GM12878 (cell line): ENCODE measurements around the gene CLDN9. TPM values are rescaled to one million over a fixed set of nuclear protein-coding genes. Genes with fewer than 3 reads are reported as not detected.
A peak's percentile ranks its signal among the peaks of the same experiment; 100 is the strongest.

ENCODE experiments used
- CBX5 ChIP-seq: sonication (generic); IDR thresholded peaks from 2 replicates; pipeline ENCODE4 v1.6.1; 2016; ENCODE audit warnings: low read depth, moderate library complexity, mild to moderate bottlenecking, inconsistent platforms
- CHD1 ChIP-seq: IDR thresholded peaks from 2 replicates; pipeline ENCODE4 v1.6.1; 2012; ENCODE audit warnings: low read depth, low read length, improper control_type of control experiment
- CREM ChIP-seq: IDR thresholded peaks from 2 replicates; pipeline ENCODE4 v1.6.1; 2014; ENCODE audit warnings: antibody characterized with exemption, low read depth
- ESRRA ChIP-seq: IDR thresholded peaks from 2 replicates; pipeline ENCODE4 v1.6.1; 2012; ENCODE audit warnings: mild to moderate bottlenecking, low read length, improper control_type of control experiment
- GATAD2B ChIP-seq: fragments of 450-650 bp; conservative IDR thresholded peaks from 2 replicates; pipeline ENCODE4 v1.6.1; 2017; ENCODE audit warnings: low read depth, mild to moderate bottlenecking, moderate library complexity
- HDGF ChIP-seq: fragments of 450-650 bp; IDR thresholded peaks from 2 replicates; pipeline ENCODE4 v1.6.1; 2016; ENCODE audit warnings: antibody characterized with exemption
- IKZF2 ChIP-seq, 2 experiments: fragments of 450-650 bp; IDR thresholded peaks; 2 replicates each; pipeline ENCODE4 v1.6.1; 2017; ENCODE audit warnings: mild to moderate bottlenecking in 2 of 2, moderate library complexity in 2 of 2
- JUNB ChIP-seq: IDR thresholded peaks from 2 replicates; pipeline ENCODE4 v1.6.1; 2016; ENCODE audit warnings: antibody characterized with exemption, mild to moderate bottlenecking
- MXI1 ChIP-seq: fragments of 150-350 bp; IDR thresholded peaks from 2 replicates; pipeline ENCODE4 v1.6.1; 2011; ENCODE audit warnings: low read depth, mild to moderate bottlenecking, inconsistent platforms, low read length, improper control_type of control experiment
- NR2F1 ChIP-seq: fragments of 450-650 bp; conservative IDR thresholded peaks from 2 replicates; pipeline ENCODE4 v1.6.1; 2017; ENCODE audit warnings: mild to moderate bottlenecking
- POLR2AphosphoS2 ChIP-seq: IDR thresholded peaks from 2 replicates; pipeline ENCODE4 v1.6.1; 2011; ENCODE audit warnings: low read depth, mild to moderate bottlenecking, low read length, improper control_type of control experiment, moderate library complexity
- RCOR1 ChIP-seq: conservative IDR thresholded peaks from 2 replicates; pipeline ENCODE4 v1.6.1; 2012; ENCODE audit warnings: low read depth, low read length, improper control_type of control experiment
- RUNX3 ChIP-seq: IDR thresholded peaks from 2 replicates; pipeline ENCODE4 v1.6.1; 2012; ENCODE audit warnings: low read length, inconsistent platforms
- SMC3 ChIP-seq: IDR thresholded peaks from 2 replicates; pipeline ENCODE4 v1.6.1; 2011; ENCODE audit warnings: low read length, improper control_type of control experiment, borderline replicate concordance
- SUPT20H ChIP-seq: IDR thresholded peaks from 2 replicates; pipeline ENCODE4 v1.6.1; 2011; ENCODE audit warnings: low read depth, mild to moderate bottlenecking, low read length, moderate library complexity, borderline replicate concordance; ENCODE audit not compliant: control insufficient read depth
- TAF1 ChIP-seq: IDR thresholded peaks from 2 replicates; pipeline ENCODE4 v1.6.1; 2011; ENCODE audit warnings: mild to moderate bottlenecking, low read depth, low read length, borderline replicate concordance
- WRNIP1 ChIP-seq: IDR thresholded peaks from 2 replicates; pipeline ENCODE4 v1.6.1; 2011; ENCODE audit warnings: low read depth, low read length, improper control_type of control experiment, borderline replicate concordance
- ZNF207 ChIP-seq: fragments of 450-650 bp; IDR thresholded peaks from 2 replicates; pipeline ENCODE4 v1.6.1; 2014; ENCODE audit warnings: antibody characterized with exemption, mild to moderate bottlenecking, borderline replicate concordance
- ZNF622 ChIP-seq: fragments of 450-650 bp; IDR thresholded peaks from 2 replicates; pipeline ENCODE4 v1.6.1; 2017; ENCODE audit warnings: mild to moderate bottlenecking, inconsistent platforms
- polyA plus RNA-seq, 11 experiments: library from polyadenylated mRNA; depleted of rRNA in 4 of 11; unstranded in 6 of 11; stranded (reverse) in 5 of 11; fragments of >200 nt; fragmentation: Nextera tagmentation in 4 of 11; fragmentation: Illumina TruSeq in 1 of 11; extraction: Ambion mirVana in 4 of 11; extraction: Trizol in 1 of 11; gene quantifications; 1 replicate in 1 of 11; 2 replicates in 10 of 11; pipeline versions ENCODE4 v1.2.1 to v1.2.3, GENCODE V29; 2011 to 2016; ENCODE audit warnings: inconsistent platforms in 2 of 11, missing spikeins in 2 of 11, low read depth in 1 of 11
- total RNA-seq, 4 experiments: library from RNA; depleted of rRNA in 3 of 4; stranded (reverse); fragments of >200 nt in 3 of 4; fragmentation: Illumina TruSeq in 1 of 4; extraction: Trizol in 1 of 4; gene quantifications; 2 replicates each; pipeline versions ENCODE4 v1.2.1 to v1.2.3, GENCODE V29; 2013 to 2021
- TF ChIP-seq, protein P1 (sequence below): fragments of 450-650 bp; IDR thresholded peaks from 2 replicates; pipeline ENCODE4 v1.6.1; 2017; ENCODE audit warnings: mild to moderate bottlenecking, low read depth, inconsistent platforms; ENCODE audit not compliant: poor library complexity, severe bottlenecking
- TF ChIP-seq, protein P2 (sequence below): IDR thresholded peaks from 2 replicates; pipeline ENCODE4 v1.6.1; 2011; ENCODE audit warnings: low read depth, mild to moderate bottlenecking, low read length, moderate library complexity, borderline replicate concordance; ENCODE audit errors: extremely low read depth
- TF ChIP-seq, protein P3 (sequence below): fragments of 450-650 bp; IDR thresholded peaks from 2 replicates; pipeline ENCODE4 v1.6.1; 2017; ENCODE audit warnings: mild to moderate bottlenecking, moderate library complexity

The CLDN9 gene
- total and polyA plus RNA-seq, 10 of the 15 experiments (the other 5 are each of a cell fraction or from before 2014, with no cell fraction given), result not detected

DNA sequence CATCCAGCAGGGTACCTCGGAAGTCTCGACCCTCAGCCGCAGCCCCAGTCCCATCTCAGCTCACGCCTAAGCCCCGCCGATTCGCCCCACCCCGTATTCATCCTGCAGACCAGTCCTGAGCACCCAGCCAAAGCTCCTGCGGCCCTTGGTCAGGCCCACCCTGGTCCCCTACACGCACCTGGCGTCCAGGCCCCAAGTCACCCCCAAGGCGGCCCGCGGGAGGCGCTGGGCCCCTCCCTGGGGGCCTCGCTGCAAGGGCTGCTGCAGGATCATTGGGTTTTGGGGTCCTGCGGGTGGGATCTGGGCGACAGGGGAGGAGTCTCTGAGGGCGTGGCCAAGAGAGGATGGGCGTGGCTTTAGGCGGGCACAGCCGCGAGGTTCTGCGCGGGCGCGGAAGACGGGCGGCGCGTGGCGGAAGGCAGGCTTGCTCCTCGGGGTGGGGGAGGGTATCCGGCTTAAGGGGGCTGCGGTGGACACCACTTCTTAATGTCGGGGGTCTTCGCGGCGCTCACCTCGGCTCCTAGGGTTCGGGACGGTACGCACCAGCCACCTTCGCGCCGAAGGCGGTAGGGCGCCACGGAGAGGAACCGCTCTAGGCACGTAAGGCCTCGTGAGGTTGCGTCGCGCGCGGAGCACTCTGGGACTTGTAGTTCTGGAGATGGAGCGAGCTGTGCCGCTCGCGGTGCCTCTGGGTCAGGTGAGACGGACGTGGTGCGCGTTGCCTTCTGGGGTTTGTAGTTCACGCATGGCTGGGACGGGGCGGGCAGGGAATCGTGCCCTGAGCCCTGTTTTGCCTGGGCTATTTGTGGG lies 11.2 kb downstream of the CLDN9 start, which contains the start of the genes HCFC1R1 and THOC6 (continued):
- TF ChIP-seq CHD1 (no peak), JUNB (no peak), HDGF (peak; percentile 84), CREM (peak; percentile 96), RUNX3 (peak; percentile 62; the same call in 1 of the 2 replicates), WRNIP1 (no peak), RCOR1 (no peak), IKZF2 (IDR thresholded peaks at IDR 0.05) (no peak), MXI1 (peak; percentile 49; the same call in 1 of the 2 replicates), CBX5 (no peak), ESRRA (no peak), GATAD2B (0 out of 2 replicates have a peak, but pooled peaks have one; percentile 48), TAF1 (peak; percentile 57; the same call in 1 of the 2 replicates), SMC3 (no peak), NR2F1 (no peak; the same call in 1 of the 2 replicates), SUPT20H (no peak), ZNF622 (no peak), POLR2AphosphoS2 (peak; percentile 86), ZNF207 (peak; percentile 93)
- TF ChIP-seq, protein P1, sequence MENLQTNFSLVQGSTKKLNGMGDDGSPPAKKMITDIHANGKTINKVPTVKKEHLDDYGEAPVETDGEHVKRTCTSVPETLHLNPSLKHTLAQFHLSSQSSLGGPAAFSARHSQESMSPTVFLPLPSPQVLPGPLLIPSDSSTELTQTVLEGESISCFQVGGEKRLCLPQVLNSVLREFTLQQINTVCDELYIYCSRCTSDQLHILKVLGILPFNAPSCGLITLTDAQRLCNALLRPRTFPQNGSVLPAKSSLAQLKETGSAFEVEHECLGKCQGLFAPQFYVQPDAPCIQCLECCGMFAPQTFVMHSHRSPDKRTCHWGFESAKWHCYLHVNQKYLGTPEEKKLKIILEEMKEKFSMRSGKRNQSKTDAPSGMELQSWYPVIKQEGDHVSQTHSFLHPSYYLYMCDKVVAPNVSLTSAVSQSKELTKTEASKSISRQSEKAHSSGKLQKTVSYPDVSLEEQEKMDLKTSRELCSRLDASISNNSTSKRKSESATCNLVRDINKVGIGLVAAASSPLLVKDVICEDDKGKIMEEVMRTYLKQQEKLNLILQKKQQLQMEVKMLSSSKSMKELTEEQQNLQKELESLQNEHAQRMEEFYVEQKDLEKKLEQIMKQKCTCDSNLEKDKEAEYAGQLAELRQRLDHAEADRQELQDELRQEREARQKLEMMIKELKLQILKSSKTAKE, result no peak
- TF ChIP-seq, protein P2, sequence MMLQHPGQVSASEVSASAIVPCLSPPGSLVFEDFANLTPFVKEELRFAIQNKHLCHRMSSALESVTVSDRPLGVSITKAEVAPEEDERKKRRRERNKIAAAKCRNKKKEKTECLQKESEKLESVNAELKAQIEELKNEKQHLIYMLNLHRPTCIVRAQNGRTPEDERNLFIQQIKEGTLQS, result peak; percentile 84; the same call in 1 of the 2 replicates
- TF ChIP-seq, protein P3, sequence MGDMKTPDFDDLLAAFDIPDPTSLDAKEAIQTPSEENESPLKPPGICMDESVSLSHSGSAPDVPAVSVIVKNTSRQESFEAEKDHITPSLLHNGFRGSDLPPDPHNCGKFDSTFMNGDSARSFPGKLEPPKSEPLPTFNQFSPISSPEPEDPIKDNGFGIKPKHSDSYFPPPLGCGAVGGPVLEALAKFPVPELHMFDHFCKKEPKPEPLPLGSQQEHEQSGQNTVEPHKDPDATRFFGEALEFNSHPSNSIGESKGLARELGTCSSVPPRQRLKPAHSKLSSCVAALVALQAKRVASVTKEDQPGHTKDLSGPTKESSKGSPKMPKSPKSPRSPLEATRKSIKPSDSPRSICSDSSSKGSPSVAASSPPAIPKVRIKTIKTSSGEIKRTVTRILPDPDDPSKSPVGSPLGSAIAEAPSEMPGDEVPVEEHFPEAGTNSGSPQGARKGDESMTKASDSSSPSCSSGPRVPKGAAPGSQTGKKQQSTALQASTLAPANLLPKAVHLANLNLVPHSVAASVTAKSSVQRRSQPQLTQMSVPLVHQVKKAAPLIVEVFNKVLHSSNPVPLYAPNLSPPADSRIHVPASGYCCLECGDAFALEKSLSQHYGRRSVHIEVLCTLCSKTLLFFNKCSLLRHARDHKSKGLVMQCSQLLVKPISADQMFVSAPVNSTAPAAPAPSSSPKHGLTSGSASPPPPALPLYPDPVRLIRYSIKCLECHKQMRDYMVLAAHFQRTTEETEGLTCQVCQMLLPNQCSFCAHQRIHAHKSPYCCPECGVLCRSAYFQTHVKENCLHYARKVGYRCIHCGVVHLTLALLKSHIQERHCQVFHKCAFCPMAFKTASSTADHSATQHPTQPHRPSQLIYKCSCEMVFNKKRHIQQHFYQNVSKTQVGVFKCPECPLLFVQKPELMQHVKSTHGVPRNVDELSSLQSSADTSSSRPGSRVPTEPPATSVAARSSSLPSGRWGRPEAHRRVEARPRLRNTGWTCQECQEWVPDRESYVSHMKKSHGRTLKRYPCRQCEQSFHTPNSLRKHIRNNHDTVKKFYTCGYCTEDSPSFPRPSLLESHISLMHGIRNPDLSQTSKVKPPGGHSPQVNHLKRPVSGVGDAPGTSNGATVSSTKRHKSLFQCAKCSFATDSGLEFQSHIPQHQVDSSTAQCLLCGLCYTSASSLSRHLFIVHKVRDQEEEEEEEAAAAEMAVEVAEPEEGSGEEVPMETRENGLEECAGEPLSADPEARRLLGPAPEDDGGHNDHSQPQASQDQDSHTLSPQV, result no peak
